GM18861 (cell line): ENCODE results near the gene TIGIT.

ENCODE experiments used
- ATAC-seq: cut with Tn5 transposase; IDR thresholded peaks from one replicate; pipeline ENCODE4 v1.9.1; 2021; ENCODE audit not compliant: unreplicated experiment

TIGIT gene

GRCh38 chr3:114350690-114351089 lies 56.9 kb downstream of the TIGIT start:
- ATAC-seq: no peak

DNA sequence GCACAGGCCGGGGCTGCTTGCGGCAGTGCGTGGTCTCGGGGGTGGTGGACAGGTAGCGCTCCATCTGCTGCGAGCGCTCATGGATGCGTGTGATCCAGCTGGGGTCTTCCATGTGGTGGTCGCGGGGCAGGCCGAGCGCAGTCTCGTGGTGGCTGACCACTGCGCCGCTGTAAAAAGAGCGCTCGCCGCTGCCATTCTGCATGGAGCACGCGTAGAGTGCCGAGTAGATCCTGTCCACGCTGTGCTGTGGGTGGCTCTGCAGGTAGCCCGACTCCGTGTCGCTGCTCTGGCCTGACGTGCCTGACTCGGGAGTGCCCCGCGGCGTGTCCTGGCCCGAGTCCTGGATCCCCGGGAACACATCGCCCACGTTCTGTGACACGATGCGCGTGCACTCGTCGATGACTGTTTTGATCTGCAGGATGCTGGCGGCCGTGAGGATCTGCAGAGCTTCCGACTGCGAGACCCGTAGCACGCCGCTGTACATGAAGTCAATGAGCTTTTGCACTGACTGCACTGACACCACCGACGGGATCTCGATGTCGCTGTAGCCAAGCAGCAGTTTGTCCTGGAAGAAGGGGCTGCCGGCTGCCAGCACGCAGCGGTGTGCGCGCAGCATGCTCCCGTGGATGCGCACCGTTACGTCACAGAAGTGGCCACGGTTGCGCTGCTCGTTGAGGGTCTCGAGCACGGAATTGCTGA lies 57.4 kb downstream of the TIGIT start:
- ATAC-seq: no peak

- no peak for ATAC-seq
These were observed 58.0 kb downstream of the TIGIT start for GRCh38 chr3:114351822-114352145.

DNA sequence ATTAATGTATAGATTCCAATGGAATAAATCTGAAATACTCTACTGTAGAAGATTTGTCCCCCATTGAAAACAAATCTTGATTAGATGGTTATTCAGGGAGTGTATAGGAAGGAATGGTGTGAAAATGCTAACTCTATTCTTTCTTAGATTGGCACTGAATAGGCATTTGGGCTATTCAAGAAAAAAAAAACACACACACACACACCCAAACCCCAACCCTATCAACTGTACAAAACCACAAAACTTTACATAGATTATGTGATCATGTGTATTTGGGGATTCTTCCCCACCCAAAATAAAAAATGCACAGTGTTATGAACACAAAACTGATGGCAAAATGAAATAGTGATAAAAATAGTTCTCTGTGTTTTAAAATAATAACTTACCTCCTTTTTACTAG lies 61.8 kb downstream of the TIGIT start:
- ATAC-seq: no peak

- no peak for ATAC-seq
These were observed 62.2 kb downstream of the TIGIT start for GRCh38 chr3:114356066-114356465.

DNA sequence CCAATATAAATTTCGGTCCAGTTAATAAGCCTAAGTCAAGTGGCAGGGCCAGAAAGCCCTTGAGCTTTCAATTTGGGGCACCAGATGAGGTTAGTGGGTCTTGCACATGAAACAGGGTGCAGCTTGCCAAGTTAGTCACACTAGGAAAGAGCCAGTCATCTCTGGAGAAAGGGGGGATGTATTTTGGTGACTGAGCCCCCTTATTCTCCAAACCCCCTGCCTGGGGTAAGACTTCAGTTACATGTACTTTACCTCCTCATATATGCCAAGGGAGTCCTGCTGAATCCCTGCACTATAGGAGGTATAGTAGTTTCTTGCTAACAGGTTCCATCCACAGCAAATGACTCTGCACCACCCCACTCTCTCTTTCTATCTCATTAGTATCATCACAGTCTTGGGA lies 62.7 kb downstream of the TIGIT start:
- ATAC-seq: no peak
